GM19455 (cell line): ENCODE results near the gene BPIFA2.
"Not testable (repeated sequence)": the region's sequence is repeated elsewhere in the genome, so short reads cannot be mapped to it uniquely, and the experiment has no call there.

Source experiments
- ATAC-seq: cut with Tn5 transposase; IDR thresholded peaks from one replicate; pipeline ENCODE4 v1.9.1; 2021; ENCODE audit not compliant: unreplicated experiment

Gene BPIFA2

GRCh38 chr20:33160681-33161080 lies 7.3 kb upstream of the BPIFA2 start:
- ATAC-seq, result no peak

GRCh38 chr20:33162313-33162712 lies 5.6 kb upstream of the BPIFA2 start:
- ATAC-seq, result no peak

- ATAC-seq, result no peak
Measured at GRCh38 chr20:33162753-33163152, 5.2 kb upstream of the BPIFA2 start.

- no peak for ATAC-seq
Measured at GRCh38 chr20:33163856-33164762, 3.9 kb upstream of the BPIFA2 start.

GRCh38 chr20:33164763-33165095 lies 3.2 kb upstream of the BPIFA2 start:
- no peak for ATAC-seq

GRCh38 chr20:33165416-33166055 lies 2.4 kb upstream of the BPIFA2 start:
- ATAC-seq, result no peak

- no peak for ATAC-seq
Measured at GRCh38 chr20:33166533-33167113, 1.3 kb upstream of the BPIFA2 start.

- no peak for ATAC-seq
Measured at GRCh38 chr20:33169176-33169794, 1.3 kb downstream of the BPIFA2 start.

- no peak for ATAC-seq
Measured at GRCh38 chr20:33172781-33173180, 4.8 kb downstream of the BPIFA2 start.

- no peak for ATAC-seq
Measured at GRCh38 chr20:33175123-33175522, 7.2 kb downstream of the BPIFA2 start.

- no peak for ATAC-seq
Measured at GRCh38 chr20:33176101-33176500, 8.1 kb downstream of the BPIFA2 start.

GRCh38 chr20:33177866-33178265 lies 9.9 kb downstream of the BPIFA2 start:
- ATAC-seq, result no peak

- no peak for ATAC-seq
Measured at GRCh38 chr20:33178726-33179125, 10.8 kb downstream of the BPIFA2 start.

GRCh38 chr20:33180169-33180568 lies 12.2 kb downstream of the BPIFA2 start:
- ATAC-seq, result no peak

GRCh38 chr20:33181482-33182093 lies 13.6 kb downstream of the BPIFA2 start:
- ATAC-seq, result no peak

GRCh38 chr20:33183312-33183711 lies 15.4 kb downstream of the BPIFA2 start:
- ATAC-seq, result no peak

- ATAC-seq, result not testable (repeated sequence)
Measured at GRCh38 chr20:33185031-33185590, 17.2 kb downstream of the BPIFA2 start.

GRCh38 chr20:33187491-33187890 lies 19.5 kb downstream of the BPIFA2 start:
- ATAC-seq, result no peak

GRCh38 chr20:33188421-33188820 lies 20.5 kb downstream of the BPIFA2 start:
- no peak for ATAC-seq

- ATAC-seq, result no peak
Measured at GRCh38 chr20:33191484-33191883, 23.5 kb downstream of the BPIFA2 start.

GRCh38 chr20:33191955-33192354 lies 24.0 kb downstream of the BPIFA2 start:
- ATAC-seq, result no peak
